Measurements from ENCODE around the gene CTIF.

DNA sequence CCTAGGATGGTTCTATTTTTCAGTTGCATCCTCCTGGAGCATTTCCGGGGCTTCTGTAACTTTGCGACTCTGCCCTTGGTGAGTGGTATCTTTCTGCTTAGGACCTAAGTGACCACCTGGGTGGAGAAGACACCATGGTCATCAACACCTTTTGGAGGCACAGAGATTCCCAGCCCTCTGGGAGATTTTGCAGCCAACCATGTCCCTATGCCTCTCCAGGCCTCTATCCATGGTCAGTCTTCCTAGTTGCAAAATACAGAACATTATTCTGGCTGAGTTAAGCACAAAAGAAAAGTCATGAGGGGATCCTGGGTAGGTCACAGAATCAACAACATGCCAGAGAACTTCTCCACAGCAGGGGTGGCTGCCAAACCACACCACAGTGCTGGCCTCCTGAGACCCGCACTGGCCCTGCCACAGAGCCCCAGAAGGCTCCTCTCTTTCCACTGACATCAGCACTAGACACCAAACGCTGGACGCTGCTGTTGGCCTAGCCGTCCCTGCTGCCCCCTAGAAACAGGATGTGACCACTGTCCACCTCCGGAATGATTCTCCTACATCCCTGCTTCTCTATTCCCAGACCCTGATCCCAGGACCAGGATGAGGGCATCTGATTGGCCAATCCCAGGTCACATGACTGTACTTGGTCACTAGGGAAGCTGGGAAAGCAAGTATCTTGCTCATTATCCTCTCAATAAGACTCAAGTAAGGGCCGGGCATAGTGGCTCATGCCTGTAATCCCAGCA is 364.2 kb downstream of the CTIF start:
- TF ChIP-seq, protein P1, sequence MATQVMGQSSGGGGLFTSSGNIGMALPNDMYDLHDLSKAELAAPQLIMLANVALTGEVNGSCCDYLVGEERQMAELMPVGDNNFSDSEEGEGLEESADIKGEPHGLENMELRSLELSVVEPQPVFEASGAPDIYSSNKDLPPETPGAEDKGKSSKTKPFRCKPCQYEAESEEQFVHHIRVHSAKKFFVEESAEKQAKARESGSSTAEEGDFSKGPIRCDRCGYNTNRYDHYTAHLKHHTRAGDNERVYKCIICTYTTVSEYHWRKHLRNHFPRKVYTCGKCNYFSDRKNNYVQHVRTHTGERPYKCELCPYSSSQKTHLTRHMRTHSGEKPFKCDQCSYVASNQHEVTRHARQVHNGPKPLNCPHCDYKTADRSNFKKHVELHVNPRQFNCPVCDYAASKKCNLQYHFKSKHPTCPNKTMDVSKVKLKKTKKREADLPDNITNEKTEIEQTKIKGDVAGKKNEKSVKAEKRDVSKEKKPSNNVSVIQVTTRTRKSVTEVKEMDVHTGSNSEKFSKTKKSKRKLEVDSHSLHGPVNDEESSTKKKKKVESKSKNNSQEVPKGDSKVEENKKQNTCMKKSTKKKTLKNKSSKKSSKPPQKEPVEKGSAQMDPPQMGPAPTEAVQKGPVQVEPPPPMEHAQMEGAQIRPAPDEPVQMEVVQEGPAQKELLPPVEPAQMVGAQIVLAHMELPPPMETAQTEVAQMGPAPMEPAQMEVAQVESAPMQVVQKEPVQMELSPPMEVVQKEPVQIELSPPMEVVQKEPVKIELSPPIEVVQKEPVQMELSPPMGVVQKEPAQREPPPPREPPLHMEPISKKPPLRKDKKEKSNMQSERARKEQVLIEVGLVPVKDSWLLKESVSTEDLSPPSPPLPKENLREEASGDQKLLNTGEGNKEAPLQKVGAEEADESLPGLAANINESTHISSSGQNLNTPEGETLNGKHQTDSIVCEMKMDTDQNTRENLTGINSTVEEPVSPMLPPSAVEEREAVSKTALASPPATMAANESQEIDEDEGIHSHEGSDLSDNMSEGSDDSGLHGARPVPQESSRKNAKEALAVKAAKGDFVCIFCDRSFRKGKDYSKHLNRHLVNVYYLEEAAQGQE (IDR thresholded peaks at IDR 0.05; ENCODE audit: low read depth), result no peak; the same call in 1 of the 2 replicates
- TF ChIP-seq, protein P2, sequence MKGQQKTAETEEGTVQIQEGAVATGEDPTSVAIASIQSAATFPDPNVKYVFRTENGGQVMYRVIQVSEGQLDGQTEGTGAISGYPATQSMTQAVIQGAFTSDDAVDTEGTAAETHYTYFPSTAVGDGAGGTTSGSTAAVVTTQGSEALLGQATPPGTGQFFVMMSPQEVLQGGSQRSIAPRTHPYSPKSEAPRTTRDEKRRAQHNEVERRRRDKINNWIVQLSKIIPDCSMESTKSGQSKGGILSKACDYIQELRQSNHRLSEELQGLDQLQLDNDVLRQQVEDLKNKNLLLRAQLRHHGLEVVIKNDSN (IDR thresholded peaks at IDR 0.05), result peak; percentile 86
- no peak for TF ChIP-seq RAD21 (IDR thresholded peaks at IDR 0.05; ENCODE audit: low read depth)
- TF ChIP-seq, protein P3, sequence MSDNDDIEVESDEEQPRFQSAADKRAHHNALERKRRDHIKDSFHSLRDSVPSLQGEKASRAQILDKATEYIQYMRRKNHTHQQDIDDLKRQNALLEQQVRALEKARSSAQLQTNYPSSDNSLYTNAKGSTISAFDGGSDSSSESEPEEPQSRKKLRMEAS (IDR thresholded peaks at IDR 0.05), result no peak
